ENCODE data around the gene PARP14. TPM values are rescaled to one million over a fixed set of nuclear protein-coding genes. Genes with fewer than 3 reads are reported as not detected.

PARP14 gene
- total RNA-seq, 2 experiments from 2014 or later = 55.2 to 56.5 TPM

GRCh38 chr3:122766430-122766829 is 85.8 kb downstream of the PARP14 start:
- Mint-ChIP-seq H3K9me3 (no peaks in the 10 kb centered on the region), H3K4me3 (no peak overlapping the region), H3K36me3 (peaks cover 8% of the 10 kb centered on the region), H3K4me1 (no peaks in the 10 kb centered on the region), H3K27me3 (no peaks in the 10 kb centered on the region), H3K27ac (no peak overlapping the region)
- DNase-seq = no peak

- H3K27ac Mint-ChIP-seq = no peak overlapping the region
These were observed 87.1 kb downstream of the PARP14 start for GRCh38 chr3:122767540-122768372.

DNA sequence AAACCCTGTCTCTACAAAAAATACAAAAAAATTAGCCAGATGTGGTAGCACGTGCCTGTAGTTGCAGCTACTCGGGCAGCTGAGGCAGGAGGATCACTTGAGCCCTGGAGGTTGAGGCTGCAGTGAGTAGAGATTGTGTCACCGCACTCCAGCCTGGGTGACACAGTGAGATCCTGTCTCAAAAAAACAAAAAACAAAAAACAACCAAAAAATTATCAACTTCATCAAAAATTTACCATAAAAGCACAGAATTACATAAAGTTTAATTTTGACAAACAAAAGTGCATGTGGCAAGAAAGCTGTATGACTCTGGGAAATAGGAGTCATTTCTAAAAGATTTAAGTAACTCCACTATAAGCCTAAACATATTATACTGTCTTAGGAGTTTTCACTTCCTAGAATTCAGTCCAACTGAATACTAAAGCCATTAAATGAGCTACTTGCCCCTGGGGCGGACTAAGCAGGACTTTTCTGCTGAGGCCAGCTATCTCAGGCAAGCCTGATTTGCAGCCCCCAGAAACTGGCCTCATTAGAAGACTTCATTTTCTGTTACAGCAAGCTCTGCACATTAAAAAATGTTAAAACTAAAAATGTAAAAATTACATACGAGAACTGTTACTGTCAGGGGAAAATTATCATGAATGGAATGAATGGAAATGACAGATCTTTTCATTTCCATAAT is 90.0 kb downstream of the PARP14 start:
- Mint-ChIP-seq H3K9me3 (no peaks in the 10 kb centered on the region), H3K27me3 (no peaks in the 10 kb centered on the region), H3K4me1 (no peaks in the 10 kb centered on the region), H3K36me3 (peaks cover 1% of the 10 kb centered on the region), H3K4me3 (no peak overlapping the region), H3K27ac (no peak overlapping the region)
- no peak for DNase-seq

More at GRCh38 chr3:122767540-122768372, 87.1 kb downstream of the PARP14 start:
- Mint-ChIP-seq H3K9me3 (no peaks in the 10 kb centered on the region), H3K36me3 (peaks cover 6% of the 10 kb centered on the region), H3K27me3 (no peaks in the 10 kb centered on the region), H3K4me3 (no peak overlapping the region), H3K4me1 (no peaks in the 10 kb centered on the region)
- no peak for DNase-seq

DNA sequence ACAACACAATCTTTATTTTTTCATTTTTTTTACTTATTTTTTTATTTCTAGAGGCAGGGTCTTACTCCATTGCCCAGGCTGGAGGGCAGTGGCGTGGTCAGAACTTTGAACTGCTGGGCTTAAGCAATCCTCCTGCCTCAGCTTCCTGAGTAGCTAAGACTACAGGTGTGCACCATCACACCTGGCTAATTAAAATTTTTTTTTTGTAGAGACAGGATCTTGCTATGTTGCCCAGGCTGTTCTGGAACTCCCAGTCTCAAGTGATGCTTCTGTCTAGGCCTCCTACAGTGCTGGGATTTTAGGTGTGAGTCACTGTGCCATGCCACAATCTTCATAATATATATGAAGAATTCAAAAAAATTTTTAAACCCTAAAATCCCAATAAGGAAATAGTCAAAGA is 92.2 kb downstream of the PARP14 start:
- no peaks in the 10 kb centered on the region for H3K4me1 Mint-ChIP-seq
- H3K27me3 Mint-ChIP-seq = no peaks in the 10 kb centered on the region
- DNase-seq = no peak
- no peaks in the 10 kb centered on the region for H3K9me3 Mint-ChIP-seq
- H3K4me3 Mint-ChIP-seq = no peak overlapping the region
- H3K27ac Mint-ChIP-seq = no peak overlapping the region
- H3K36me3 Mint-ChIP-seq = peaks cover 1% of the 10 kb centered on the region

DNA sequence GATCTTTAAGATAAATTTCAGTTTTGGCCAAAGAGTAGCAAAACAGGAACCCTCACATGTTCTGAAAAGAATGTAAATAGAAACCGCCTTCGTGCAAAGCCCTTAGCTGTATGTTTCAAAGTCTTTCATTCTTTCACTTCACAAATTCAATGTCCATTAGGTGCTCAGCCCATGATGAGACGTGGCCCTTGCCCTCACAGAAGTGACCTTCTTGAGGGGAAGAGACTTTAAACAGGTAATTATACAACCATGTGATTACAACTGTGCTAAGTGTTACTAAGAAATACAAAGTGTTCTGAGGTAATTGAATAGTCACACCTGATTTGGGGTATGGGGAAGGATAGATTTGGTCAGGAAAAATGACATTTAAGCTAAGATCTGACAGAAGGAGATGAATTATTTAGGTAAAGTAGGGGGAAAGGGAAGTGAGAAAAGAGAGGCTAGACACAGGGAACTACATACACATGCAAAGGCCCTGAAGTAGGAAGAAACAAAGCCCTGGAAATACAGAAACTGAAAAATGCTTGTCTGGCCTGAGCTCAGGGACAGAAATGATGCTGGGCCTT is 93.4 kb downstream of the PARP14 start:
- H3K27me3 Mint-ChIP-seq = no peaks in the 10 kb centered on the region
- H3K36me3 Mint-ChIP-seq = peaks cover 1% of the 10 kb centered on the region
- H3K4me3 Mint-ChIP-seq = no peak overlapping the region
- H3K27ac Mint-ChIP-seq = no peak overlapping the region
- no peaks in the 10 kb centered on the region for H3K9me3 Mint-ChIP-seq
- DNase-seq = no peak
- H3K4me1 Mint-ChIP-seq = no peaks in the 10 kb centered on the region

DNA sequence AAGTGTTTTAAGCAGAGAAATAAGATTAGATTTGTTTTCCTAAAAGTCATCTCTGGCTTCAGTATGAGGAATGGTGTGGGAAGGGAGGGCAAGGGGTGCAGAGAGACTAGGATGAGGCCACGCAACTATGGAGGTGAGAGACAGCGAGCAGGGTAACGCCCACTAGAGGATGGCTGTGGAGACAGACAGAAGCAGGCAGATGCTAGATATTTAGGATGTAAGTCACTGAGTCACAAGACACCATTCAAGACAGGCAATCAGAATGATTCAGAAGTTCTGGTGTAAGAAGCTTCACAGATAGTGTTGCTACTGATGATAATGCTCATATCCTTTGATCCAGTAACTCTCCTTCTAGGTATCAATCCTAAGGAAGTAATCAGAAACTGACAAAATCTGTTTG is 93.9 kb downstream of the PARP14 start:
- Mint-ChIP-seq H3K27me3 (no peaks in the 10 kb centered on the region), H3K9me3 (no peaks in the 10 kb centered on the region), H3K4me3 (no peak overlapping the region), H3K4me1 (no peaks in the 10 kb centered on the region), H3K27ac (no peak overlapping the region), H3K36me3 (no peaks in the 10 kb centered on the region)
- DNase-seq = no peak

DNA sequence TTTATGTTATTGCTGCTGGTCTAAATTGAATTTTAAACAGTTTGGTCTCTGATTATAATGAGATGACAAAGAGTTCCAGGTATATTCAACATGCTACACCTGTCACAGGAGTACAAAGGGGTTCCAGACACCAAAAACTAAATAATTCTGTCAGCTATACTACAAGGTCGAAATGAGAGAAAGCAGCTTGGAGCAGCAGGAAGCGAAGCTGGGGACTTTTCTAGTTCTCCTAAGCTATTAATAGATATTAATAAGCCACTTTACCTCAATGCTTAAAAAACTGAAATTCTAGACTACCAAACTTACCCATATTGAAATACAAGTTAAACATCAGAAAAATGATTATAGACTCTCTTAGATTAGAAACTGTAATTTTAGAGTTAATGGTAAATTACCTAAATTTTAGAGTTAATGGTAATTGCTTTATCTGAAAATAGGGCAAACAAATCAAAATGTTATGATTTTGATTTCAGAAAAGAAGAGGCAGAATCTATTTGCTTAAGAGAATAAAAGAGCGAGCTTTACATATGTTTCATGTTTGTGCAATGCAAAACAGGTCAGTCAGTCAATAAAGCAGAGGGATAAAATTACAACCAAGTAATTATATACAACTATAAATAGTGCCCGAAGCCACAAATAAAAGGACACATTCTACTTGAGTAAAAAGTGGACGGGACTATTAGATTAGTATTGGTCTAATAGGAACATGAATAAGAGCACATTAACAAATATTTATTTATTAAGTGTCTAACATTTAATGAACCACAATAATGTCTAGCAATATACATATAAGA is 96.2 kb downstream of the PARP14 start:
- no peak overlapping the region for H3K4me3 Mint-ChIP-seq
- no peaks in the 10 kb centered on the region for H3K27me3 Mint-ChIP-seq
- H3K27ac Mint-ChIP-seq = no peak overlapping the region
- H3K9me3 Mint-ChIP-seq = no peaks in the 10 kb centered on the region
- peaks cover 6% of the 10 kb centered on the region for H3K36me3 Mint-ChIP-seq
- no peak for DNase-seq
- H3K4me1 Mint-ChIP-seq = no peaks in the 10 kb centered on the region

- Mint-ChIP-seq H3K4me3 (no peak overlapping the region), H3K27me3 (no peaks in the 10 kb centered on the region), H3K9me3 (no peaks in the 10 kb centered on the region), H3K36me3 (peaks cover 6% of the 10 kb centered on the region), H3K27ac (no peak overlapping the region), H3K4me1 (no peaks in the 10 kb centered on the region)
- no peak for DNase-seq
These were observed 96.9 kb downstream of the PARP14 start for GRCh38 chr3:122777563-122777962.

Other genes starting within 250 kb of the PARP14 start
- 10 to 100 TPM; 47.4 to 49.0 TPM for gene KPNA1, start 165.9 kb upstream of the PARP14 start, total RNA-seq
- gene PARP9, start 116.5 kb upstream of the PARP14 start, total RNA-seq = 10 to 100 TPM; 39.0 to 40.9 TPM
- 10 to 100 TPM; 52.8 to 54.9 TPM for gene DTX3L, start 116.5 kb upstream of the PARP14 start, total RNA-seq
- gene PARP15, start 103.2 kb upstream of the PARP14 start, total RNA-seq = 1 to 10 TPM; 8.7 to 9.1 TPM
- gene HSPBAP1, start 113.0 kb downstream of the PARP14 start, total RNA-seq = 1 to 10 TPM; 5.9 to 6.0 TPM
- 1 to 10 TPM; 1.8 TPM for gene SLC49A4, start 114.2 kb downstream of the PARP14 start, total RNA-seq